A549 (cell line): ENCODE data around the gene NHSL2.

Experiments used
- CTCF ChIP-seq: fragments of >200 bp; sonication (Bioruptor Twin); formaldehyde crosslinking; IDR thresholded peaks from 3 replicates; pipeline ENCODE4 v1.5.1; 2016
- E2F6 ChIP-seq: IDR thresholded peaks from 2 replicates; pipeline ENCODE4 v1.6.1; 2012; ENCODE audit warnings: low read depth, borderline replicate concordance
- POLR2A ChIP-seq: IDR thresholded peaks from 2 replicates; pipeline ENCODE4 v1.6.1; 2012; ENCODE audit warnings: mild to moderate bottlenecking, low read length
- SMC3 ChIP-seq: fragments of >200 bp; sonication (Bioruptor Twin); formaldehyde crosslinking; IDR thresholded peaks from 3 replicates; pipeline ENCODE4 v1.6.1; 2018; ENCODE audit warnings: inconsistent platforms

GRCh38 chrX:72095370-72095769 lies 184.7 kb downstream of the NHSL2 start:
- TF ChIP-seq POLR2A = no peak
- no peak for TF ChIP-seq CTCF
- no peak for TF ChIP-seq E2F6
- no peak for TF ChIP-seq SMC3
